Hematopoietic multipotent progenitor cell treated with erythropoietin and hydrocortisone succinate and interleukin-3 and kit ligand, for 4 days (in vitro differentiated cells): ENCODE data around the gene FCHSD2.
A peak's percentile ranks its signal among the peaks of the same experiment; 100 is the strongest.
"Not testable (repeated sequence)": the region's sequence is repeated elsewhere in the genome, so short reads cannot be mapped to it uniquely, and the experiment has no call there.

Source experiments
- DNase-seq: peaks from one replicate; pipeline ENCODE4 v3.0.0-alpha.2; 2015

Gene FCHSD2

DNA sequence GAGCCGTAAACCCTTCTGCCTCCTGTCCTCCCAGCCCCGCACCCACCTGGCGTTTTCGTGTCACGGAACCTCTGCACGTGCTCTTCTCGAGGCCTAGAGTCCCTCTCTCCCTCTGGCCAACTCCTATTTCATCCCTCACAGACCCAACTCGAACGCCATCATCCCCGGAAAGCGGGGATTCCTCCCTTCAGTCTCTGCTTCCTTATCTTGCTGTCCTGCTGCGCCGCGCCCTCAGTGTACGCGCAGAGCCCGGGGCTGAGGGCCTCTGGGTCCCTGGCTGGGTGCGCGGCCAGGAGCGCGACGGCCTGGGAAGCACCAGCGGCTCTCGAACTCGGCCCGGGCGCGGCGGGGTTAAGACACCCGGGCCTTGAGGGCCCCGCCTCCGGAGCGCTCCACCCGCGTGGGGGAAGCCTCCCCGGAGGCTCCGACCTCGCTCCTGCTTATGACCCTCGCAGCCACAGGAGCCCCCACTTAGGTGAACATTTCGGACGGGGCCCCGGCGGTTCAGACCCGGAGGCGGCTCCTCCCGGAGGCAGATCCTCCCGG is 328.3 kb downstream of the FCHSD2 start:
- DNase-seq: peak; percentile 93

DNA sequence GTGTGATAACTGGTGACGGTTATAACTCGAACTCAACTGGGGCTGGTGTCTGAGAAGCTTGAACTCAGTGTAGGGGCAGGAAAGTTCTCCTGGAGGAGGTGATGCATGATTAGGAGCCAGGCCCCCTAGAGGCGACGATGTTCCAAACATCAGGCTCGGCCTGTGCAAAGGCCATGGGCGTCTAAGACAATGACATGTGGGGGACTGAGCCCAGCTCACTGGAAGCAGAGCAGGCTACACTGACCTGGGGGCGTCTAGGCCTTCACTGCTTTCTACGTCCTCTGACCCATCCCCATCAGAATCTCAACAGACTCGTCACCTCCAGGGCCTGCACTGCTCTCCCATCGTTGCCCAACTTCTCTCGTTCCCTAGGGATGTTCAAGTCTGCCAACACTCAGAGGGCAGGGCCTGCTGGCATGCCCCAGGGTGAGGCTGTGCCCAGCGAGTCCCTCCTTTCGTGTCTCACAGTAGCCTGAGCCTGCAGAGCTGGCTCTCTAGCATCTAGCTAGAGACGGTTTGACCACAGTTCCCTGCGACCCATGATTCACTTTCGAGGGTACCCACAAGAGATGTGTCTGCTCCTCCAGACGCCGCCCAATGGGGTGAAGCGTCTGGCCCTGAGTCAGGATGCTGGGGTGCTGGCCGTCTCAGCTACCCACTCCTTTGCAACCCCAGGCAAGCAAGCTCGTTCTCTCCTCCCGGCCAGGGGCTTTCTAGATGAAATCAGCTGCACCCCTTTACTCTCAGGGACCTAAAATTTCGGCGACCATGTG is 329.0 kb downstream of the FCHSD2 start:
- DNase-seq: peak; percentile 90

DNA sequence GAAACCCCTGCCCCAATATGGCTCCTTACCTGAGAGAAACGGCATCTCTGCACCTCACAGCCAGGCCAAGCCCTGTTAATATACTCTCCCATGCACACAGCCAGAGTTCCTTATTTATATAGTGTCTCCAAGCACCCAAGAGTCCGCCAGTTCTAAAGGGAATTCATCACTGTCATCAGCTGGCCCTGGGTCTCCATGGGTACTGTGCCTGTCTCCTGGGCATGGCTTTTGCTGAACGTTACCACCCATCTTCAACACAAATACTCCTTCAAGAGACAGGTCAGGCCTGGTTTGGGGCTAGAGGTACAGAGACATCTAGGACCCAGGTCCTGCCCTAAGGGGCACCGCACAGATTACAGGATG is 329.5 kb downstream of the FCHSD2 start:
- no peak for DNase-seq

DNA sequence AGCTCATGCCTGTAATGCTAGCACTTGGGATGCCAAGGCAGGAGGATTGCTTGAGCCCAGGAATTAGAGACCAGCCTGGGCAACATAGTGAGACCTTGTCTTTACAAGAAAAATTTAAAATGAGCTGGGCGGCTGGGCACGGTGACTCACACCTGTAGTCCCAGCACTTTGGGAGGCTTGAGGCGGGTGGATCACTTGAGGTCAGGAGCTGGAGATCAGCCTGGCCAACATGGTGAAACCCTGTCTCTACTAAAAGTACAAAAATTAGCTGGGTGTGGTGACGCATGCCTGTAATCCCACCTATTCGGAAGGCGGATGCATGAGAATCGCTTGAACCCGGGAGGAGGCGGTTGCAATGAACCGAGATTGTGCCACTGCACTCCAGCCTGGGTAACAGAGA is 330.4 kb downstream of the FCHSD2 start:
- not testable (repeated sequence) for DNase-seq

DNA sequence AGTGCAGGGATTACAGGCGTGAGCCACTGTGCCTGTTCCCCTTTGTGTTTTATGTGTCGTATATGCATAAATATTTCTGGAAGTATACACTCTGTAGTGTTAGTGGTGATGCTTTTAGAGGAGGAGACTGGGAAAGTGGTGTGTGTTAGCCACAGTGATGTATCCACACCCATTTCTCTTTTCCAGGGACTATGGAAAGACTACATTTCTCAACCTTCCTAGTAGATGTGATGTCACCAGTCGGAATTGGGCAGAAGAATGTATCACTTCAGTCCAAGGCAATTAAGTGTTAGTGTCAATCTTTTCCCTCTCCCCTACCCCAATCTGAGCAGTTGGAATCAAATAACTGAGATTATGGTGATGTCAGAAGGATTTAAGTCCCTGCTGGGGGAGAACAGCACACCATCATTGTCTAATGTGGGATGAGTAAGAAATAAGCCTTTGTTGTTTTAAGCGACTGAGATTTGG is 333.8 kb downstream of the FCHSD2 start:
- DNase-seq: no peak

DNA sequence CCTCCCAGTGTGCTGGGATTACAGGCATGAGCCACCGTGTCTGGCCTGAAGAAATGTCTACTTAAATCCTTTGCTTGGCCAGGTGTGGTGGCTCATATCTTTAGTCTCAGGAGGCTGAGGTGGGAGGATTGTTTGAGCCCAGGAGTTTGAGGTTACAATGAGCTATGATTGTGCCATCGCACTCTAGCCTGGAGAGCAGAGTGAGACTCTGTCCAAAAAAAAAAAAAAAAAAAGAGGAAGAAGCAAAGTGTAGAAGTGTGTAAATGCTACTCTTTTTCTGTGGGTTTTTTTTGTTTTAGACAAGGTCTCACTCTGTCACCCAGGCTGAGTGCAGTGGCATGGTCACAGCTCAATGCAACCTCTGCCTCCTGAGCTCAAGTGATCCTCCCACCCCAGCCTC is 334.3 kb downstream of the FCHSD2 start:
- DNase-seq: peak; percentile 84

DNA sequence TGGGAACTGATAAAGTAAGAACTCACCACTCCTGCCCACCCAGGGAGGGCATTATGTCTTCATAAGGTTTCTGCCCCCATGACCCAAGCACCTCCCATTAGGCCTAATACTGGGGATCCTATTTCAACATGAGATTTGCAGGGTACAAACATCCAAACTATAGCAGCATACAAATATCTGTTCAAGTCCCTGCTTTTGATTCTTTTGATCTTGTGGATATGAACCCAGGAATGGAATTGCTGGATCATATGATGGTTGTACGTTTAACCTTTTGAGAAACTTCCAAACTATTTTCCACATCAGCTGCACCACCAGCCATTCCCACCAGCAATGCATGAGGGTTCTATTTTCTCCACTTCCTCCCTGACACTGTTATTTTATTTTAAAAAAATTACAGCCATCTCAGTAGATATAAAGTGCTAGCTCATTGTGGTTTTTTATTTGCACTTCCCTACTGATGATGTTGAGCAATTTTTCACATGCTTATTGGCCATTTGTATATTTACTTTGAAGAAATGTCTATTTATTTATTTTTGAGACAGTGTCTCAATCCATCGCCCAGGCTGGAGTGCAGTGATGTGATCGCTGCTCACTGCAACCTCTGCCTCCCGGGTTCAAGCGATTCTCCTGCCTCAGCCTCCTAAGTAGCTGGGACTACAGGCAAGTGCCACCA is 335.0 kb downstream of the FCHSD2 start:
- DNase-seq: peak; percentile 91

DNA sequence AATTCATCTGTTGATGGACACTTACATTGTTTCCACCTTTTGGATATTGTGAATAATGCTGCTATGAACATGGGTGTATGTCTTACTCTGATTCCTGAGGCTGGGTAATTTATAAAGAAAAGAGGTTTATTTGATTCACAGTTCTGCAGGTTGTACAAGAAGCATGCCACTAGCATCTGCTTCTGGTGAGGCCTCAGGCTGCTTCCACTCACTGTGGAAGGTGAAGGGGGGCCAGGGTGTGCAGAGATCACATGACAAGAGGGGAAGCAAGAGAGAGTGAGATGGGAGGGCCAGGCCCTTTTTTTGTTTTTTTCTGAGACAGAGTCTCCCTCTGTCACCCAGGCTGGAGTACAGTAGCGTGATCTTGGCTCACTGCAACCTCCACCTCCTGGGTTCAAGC is 335.7 kb downstream of the FCHSD2 start:
- DNase-seq: not testable (repeated sequence)

DNA sequence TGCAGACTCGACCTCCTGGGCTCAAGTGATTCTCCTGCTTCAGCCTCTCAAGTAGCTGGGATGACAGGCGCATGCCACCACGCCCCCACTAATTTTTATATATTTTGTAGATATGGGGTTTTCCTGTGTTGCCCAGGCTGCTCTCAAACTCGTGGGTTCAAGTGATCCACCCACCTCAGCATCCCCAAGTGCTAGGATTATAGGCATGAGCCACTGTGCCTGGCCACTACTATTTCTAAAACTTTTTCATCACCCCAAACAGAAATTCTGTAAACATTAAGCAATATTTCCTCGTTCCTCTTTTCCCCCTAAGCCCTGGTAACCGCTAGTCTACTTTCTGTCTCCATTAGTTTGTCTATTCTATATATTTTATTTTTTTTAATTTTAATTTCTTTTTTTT is 336.9 kb downstream of the FCHSD2 start:
- DNase-seq: peak; percentile 70

DNA sequence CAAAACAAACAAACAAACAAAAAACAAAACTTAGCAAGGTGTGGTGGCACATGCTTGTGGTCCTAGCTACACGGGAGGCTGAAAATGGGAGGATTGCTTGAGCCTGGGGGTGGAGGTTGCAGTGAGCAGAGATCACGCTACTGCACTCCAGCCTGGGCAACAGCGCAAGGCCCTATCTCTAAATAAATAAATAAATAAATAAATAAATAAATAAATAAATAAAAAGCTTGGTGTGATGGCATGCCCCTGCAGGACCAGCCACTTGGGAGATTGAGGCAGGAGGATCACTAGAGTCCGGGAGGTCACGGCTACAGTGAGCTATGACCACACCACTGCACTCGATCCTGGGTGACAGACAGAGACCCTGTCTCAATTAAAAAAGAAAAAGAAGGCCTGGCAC is 339.3 kb downstream of the FCHSD2 start:
- no peak for DNase-seq

DNA sequence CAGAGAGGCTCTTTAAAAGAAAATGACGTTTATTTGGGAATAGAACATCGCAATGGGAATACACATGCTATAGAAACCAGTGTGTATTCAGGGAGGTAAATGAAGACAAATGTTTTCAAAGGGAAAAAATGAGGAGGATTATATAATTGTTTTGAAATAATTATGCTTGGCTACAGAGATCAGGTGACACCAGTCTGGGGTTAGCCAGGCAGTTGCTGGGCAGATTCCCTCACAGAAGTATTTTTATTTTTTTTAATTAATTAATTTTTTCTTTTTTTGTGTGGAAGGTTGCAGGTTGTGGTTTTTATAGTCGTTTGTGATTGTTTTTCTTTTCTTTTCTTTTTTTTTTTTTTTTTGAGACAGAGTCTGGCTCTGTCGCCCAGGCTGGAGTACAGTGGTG is 342.7 kb downstream of the FCHSD2 start:
- no peak for DNase-seq

DNA sequence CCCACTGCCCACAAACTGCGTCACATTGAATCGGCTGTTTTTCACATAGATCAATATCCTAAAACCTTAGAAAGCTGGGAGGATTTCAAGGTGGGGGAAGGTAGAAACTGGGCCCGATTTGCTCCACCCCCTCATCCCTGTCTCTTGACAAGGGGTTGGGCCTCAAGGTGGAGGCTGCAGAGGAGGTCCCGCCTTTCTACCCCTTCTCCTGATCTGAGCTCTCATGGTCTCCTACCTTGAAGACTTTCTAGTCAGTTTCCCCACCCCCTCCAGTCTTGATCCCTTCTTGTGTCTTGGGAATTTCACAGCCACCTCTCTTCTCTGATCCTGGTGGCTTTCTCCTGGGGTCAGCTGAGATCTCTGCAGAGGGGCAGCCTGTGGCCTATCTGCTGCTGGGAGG is 343.8 kb downstream of the FCHSD2 start:
- no peak for DNase-seq

DNA sequence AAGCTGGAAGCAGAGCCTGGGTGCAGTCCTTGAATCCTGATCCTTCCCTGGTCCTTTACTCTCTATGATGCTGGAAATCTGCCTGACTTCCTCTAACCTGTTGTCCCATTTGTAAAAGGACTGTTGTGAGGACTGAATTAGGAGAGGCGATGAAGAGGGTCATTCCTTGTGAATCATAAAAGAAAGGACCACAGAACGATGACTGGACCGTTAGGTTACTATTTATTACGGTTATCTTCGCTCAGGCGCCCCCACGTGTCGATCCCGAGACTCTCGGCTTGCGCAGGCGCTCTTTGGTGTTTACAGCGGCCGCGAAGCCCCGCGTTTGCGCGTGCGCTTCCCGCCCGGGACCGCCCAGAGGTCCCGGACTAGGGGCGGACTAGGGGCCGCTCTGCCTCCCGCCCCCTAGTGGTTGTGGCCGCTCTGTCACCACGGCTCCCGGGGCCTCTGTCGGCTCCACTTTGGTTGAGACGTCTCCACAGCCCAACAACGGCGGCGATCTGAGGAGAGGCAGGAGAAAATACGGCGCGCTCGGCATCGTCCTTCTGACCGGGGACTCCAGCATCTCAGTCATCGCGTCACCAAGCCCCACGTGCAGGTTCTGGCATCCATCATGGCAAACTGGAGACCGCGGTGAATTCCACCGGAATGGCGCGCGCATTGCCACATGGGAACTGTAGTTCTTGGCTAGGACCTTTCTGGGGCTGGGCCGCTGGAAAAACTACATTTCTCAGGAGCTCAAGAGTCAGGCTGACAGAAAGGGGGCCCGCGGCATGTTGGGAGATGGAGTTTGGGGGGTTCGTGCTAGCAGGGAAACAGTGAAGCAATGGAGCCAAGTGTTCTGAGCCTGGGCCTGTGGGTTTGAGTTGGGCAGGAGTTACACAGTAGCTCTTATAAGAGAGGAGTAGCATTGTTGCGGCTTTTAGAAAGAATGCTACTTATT is 348.4 kb downstream of the FCHSD2 start, which contains the start of gene STARD10:
Gene STARD10, minus strand, starts transcription at position 623 of the 943 bp plus-strand sequence. CDS start 12,866 bp downstream, outside the sequence.
- peak; percentile 98 for DNase-seq

DNA sequence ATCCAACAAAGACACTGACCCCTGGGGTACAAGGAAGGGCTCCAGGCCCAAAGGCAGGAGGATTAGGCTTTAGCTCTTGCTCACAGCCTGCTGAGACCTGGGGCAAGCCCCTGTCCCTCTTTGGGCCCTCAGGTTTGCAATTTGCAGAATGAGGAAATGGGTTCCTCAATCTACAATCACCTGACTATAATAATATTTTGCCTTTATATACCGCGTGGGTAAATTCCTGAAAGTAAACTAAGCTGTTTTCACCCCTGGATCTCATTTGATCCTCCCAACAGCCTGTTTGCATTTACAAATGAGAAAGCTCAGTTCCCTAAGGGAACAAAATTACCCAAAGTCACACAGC is 349.1 kb downstream of the FCHSD2 start:
- DNase-seq: no peak

DNA sequence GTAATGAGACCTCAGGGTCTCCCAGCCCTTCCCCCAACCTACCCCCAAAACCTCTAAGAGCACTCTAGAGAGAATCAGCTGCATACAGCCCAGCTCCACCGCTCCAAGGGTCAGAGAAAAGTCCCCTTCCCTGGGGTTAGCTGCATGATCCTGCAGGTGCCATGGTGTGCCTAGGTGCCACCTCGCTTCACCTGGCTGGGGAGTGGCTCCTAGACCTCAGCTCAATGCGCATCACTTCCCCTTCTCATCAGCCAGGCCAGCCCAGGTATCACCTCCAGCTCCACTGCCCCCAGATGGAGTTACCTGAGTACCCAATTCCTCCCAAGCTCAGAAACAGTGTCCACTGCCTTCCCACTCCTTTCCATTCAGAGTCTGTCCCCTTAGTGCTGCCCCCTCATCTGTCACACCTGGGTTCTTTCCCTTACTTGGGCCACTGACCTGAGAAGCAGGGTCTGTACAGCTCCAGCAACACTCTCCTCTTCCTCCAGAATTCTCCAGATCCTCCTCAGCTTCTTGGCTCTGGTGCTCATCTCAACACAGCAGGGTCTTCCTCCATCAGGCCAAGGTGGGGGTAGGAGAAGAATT is 349.6 kb downstream of the FCHSD2 start:
- DNase-seq: no peak

DNA sequence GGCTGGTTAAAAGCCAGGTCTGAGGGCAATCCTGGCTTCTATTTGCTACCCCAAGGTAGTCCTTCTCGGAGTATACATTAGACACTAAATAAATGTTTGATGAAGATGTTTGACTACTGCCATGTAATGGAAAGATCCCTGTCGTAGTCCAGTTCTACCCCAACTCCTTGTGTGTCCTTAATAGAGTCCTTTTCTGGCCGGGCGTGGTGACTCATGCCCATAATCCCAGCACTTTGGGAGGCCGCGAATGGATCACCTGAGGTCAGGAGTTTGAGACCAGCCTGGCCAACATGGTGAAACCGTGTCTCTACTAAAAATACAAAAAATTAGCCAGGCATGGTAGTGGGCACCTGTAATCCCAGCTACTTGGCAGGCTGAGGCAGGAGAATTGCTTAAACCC is 350.9 kb downstream of the FCHSD2 start:
- not testable (repeated sequence) for DNase-seq

DNA sequence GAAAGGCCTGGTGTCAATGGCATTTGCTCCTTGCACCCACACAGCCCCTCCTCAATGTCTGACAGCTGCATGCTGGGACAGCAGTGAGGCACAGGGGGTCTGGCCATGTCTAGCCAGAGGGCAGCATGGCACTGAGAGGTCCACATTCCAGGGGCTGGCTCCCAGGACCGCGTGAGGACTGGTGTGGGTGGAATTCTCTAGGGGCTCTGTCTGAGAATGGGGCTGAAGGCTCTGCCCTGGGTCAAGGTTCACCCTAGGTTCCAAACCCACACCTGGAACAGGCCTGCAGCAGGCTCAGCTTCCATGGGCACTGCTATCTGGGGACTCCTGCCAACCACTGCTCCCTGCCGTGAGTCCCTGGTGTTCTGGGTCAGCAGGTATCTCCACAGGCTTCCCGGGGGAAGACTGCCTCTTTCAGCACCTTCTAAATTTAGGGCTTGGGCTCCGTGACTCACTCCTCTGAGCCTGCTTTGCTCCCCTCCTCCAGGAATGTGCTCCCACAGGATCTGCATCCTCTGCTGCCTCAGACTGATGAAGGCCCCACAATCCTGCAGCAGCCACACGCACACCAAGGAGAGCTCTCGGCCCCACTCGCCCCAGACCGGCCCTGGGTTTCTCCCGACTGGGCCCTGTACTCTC is 352.5 kb downstream of the FCHSD2 start:
- DNase-seq: no peak

DNA sequence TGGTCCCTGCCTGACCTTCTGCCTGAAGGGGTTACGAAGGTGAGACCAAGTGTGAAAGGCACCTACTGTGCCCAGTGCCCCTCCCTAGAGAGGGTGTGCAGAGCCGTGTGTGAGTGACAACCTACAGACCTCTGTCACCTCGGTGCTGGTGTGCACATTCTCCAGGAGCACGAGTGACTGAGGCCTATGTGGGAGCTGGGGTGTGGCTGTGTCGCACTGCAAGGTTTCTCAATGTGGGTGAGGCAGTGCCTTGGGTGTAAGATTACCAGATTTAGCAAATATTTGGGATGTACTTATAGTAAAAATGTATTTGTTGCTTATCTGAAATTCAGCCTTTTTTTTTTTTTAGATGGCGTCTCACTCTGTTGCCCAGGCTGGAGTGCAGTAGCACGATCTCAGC is 353.9 kb downstream of the FCHSD2 start:
- no peak for DNase-seq

DNA sequence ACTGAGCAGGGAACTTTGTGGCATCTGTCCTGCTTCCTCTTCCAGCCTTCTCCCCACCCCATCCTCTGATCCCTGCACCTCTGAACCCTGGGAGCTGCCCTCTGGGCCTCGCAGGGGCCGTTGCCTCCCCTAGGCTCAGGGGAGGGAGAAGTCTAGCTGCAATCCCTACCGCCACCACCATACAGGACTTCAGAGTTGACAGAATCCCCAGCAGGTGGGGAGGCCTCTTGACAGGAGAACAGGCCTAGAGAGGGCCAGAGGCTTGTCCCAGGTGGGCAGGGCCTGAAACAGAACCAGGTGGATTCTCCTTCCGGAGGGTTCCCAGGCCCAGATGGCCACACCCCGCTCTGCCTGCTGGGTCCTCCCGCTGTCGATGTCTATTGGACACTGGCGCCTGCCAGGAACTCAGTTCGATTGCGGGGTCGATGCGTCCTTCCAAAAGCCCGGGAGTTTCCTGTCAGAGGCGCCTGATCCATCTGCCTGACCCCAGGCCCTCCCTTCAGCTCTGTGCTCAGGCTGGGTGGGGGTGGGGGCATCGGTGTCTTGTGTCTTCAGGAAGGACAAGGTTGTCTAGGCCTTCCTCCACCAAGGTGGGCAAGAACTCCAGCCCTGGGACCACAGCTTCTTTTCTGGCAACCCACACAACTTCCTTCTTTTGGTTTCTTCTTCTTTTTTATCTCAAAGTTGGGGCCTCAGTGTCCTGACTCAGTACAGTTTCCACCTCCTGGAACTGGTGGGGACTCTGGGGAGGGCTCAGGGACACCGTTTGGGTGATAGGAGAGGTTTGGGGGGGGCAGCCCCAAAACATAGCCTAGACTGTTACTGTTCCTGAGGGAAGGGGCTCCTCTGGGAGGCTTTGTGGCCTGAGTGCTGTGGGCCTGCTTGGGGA is 354.7 kb downstream of the FCHSD2 start:
- peak; percentile 83 for DNase-seq
